ENCODE measurements around the gene AGMO. TPM values are rescaled to one million over a fixed set of nuclear protein-coding genes. Genes with fewer than 3 reads are reported as not detected.

The AGMO gene
- total and polyA plus RNA-seq, 10 of the 15 experiments (the other 5 are each of a cell fraction or from before 2014, with no cell fraction given) = 0.11 to 0.29 TPM; not detected in 8

DNA sequence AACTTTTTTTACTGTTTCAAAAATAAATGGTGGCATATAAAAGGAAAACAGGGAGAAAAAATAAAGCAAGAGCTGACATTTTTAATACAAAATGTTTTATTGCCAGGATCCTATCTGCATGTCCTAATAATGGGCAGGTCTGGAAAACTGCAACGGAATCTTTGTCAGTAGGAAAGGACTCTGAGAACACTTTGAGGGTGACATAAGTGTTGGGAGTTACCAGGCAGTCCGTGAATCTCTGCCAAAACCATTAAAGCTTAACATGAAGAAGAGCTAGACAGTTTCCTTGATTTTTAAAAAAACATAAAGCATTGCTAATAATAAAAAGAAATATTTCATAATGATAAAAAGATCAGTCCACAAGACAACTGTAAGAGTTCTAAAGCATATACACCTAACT lies 80.7 kb downstream of the AGMO start (continued):
- TF ChIP-seq NFXL1 (IDR thresholded peaks at IDR 0.05; ENCODE audit: borderline replicate concordance) (no peak), IKZF2 (IDR thresholded peaks at IDR 0.05) (no peak)

DNA sequence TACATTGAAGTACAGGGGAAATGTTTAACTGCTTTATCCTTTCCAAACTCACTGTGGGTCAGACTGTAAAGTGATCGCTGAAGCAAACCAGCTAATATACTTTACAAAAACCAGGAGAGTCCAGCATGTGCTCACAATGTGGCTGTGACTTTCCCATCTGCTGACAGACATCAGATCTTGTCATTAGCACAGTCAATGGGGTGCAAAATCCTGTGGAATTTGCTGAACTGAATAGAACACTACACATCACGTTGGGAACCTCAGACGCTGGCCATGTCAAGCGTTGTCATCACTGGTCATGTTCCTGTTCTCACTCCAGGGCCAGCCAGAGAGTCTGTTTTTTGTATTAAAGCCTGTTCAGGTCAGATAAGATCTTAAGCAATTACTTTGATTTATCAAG lies 83.4 kb downstream of the AGMO start:
- no peaks in the 10 kb centered on the region for H3K4me1 ChIP-seq (ENCODE audit: control insufficient read depth, insufficient read depth, low read length)
- ChIA-PET SMC1A (ENCODE audit: uncharacterized antibody, unreplicated experiment) (interaction anchor here (0.6 kb wide), 1 partner anchor 449 kb away, joined by 3 read pairs; no protein-coding TSS in a partner anchor), RAD21 (ENCODE audit: unreplicated experiment) (interaction anchor here (1.7 kb wide), 1 partner anchor 154 kb away, joined by 4 read pairs; no protein-coding TSS in a partner anchor), CTCF (interaction anchor here (1.0 kb wide), 1 partner anchor 16 kb away, joined by 3 read pairs; no protein-coding TSS in a partner anchor), POLR2A (no interaction called here)
- H3K36me3 ChIP-seq (ENCODE audit: control insufficient read depth in 2 of 2, insufficient read depth in 2 of 2, low read length in 1 of 2) = no peaks in the 10 kb centered on the region
- no peaks in the 10 kb centered on the region for H3K79me2 ChIP-seq (ENCODE audit: control insufficient read depth, insufficient read depth, low read length)
- H3K4me2 ChIP-seq (ENCODE audit: control insufficient read depth, insufficient read depth) = no peak overlapping the region
- H4K20me1 ChIP-seq (ENCODE audit: control insufficient read depth, insufficient read depth) = no peaks in the 10 kb centered on the region
- no peak overlapping the region for H3K4me3 ChIP-seq
- no peak overlapping the region for H3K27ac ChIP-seq (ENCODE audit: control insufficient read depth, insufficient read depth)
- no peak overlapping the region for H3K9ac ChIP-seq (ENCODE audit: control insufficient read depth, insufficient read depth, low read length)
- no peaks in the 10 kb centered on the region for H3K9me3 ChIP-seq (replicated peaks; ENCODE audit: control insufficient read depth, insufficient read depth, low read length)
- H2AFZ ChIP-seq (ENCODE audit: control insufficient read depth, low read depth, low read length) = no peak overlapping the region
- ATAC-seq (no peak), DNase-seq (ENCODE audit: low read depth, low spot score) (no peak), FAIRE-seq (no peak)
- H3K27me3 ChIP-seq (replicated peaks in 1 of 2; ENCODE audit: control insufficient read depth in 2 of 2, insufficient read depth in 2 of 2, low read length in 1 of 2) = no peaks in the 10 kb centered on the region
- no peak for TF ChIP-seq SUPT20H (IDR thresholded peaks at IDR 0.05; ENCODE audit: borderline replicate concordance, control insufficient read depth, low read depth, low read length)
- TF ChIP-seq NFYB (IDR thresholded peaks at IDR 0.05; ENCODE audit: insufficient read depth, low read depth, low read length) = no peak
- TF ChIP-seq MEF2B (IDR thresholded peaks at IDR 0.05; ENCODE audit: partially characterized antibody, poor library complexity, severe bottlenecking) = no peak
- no peak for TF ChIP-seq CBFB (IDR thresholded peaks at IDR 0.05; ENCODE audit: low read depth)
- TF ChIP-seq DPF2 (IDR thresholded peaks at IDR 0.05) = no peak
- TF ChIP-seq NRF1 (conservative IDR thresholded peaks at IDR 0.05; ENCODE audit: low read depth, low read length) = no peak
- no peak for TF ChIP-seq HDGF (IDR thresholded peaks at IDR 0.05)
- TF ChIP-seq, protein P1, sequence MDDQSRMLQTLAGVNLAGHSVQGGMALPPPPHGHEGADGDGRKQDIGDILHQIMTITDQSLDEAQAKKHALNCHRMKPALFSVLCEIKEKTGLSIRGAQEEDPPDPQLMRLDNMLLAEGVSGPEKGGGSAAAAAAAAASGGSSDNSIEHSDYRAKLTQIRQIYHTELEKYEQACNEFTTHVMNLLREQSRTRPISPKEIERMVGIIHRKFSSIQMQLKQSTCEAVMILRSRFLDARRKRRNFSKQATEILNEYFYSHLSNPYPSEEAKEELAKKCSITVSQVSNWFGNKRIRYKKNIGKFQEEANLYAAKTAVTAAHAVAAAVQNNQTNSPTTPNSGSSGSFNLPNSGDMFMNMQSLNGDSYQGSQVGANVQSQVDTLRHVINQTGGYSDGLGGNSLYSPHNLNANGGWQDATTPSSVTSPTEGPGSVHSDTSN (IDR thresholded peaks at IDR 0.05; ENCODE audit: insufficient replicate concordance, low read depth, low read length) = no peak
- no peak for TF ChIP-seq ZNF274 (IDR thresholded peaks at IDR 0.05; ENCODE audit: insufficient read depth, insufficient read length)
- TF ChIP-seq TCF3 (IDR thresholded peaks at IDR 0.05; ENCODE audit: borderline replicate concordance, insufficient read depth, low read depth, low read length) = no peak
- no peak for TF ChIP-seq SP1 (IDR thresholded peaks at IDR 0.05; ENCODE audit: low read depth, low read length)
- TF ChIP-seq, protein P2, sequence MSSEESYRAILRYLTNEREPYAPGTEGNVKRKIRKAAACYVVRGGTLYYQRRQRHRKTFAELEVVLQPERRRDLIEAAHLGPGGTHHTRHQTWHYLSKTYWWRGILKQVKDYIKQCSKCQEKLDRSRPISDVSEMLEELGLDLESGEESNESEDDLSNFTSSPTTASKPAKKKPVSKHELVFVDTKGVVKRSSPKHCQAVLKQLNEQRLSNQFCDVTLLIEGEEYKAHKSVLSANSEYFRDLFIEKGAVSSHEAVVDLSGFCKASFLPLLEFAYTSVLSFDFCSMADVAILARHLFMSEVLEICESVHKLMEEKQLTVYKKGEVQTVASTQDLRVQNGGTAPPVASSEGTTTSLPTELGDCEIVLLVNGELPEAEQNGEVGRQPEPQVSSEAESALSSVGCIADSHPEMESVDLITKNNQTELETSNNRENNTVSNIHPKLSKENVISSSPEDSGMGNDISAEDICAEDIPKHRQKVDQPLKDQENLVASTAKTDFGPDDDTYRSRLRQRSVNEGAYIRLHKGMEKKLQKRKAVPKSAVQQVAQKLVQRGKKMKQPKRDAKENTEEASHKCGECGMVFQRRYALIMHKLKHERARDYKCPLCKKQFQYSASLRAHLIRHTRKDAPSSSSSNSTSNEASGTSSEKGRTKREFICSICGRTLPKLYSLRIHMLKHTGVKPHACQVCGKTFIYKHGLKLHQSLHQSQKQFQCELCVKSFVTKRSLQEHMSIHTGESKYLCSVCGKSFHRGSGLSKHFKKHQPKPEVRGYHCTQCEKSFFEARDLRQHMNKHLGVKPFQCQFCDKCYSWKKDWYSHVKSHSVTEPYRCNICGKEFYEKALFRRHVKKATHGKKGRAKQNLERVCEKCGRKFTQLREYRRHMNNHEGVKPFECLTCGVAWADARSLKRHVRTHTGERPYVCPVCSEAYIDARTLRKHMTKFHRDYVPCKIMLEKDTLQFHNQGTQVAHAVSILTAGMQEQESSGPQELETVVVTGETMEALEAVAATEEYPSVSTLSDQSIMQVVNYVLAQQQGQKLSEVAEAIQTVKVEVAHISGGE (CRISPR knock-in tag; IDR thresholded peaks at IDR 0.05) = no peak
- 15% methylated on average over 4 of the region's 4 CpGs for WGBS (ENCODE audit: insufficient coverage, insufficient replicate concordance, low lambda C conversion rate, missing lambda C conversion rate)
- BruUV-seq (replicated peaks) = no TSS peak
- intact Hi-C loops (cut with micrococcal nuclease; ENCODE audit: unreplicated experiment) (no loop called here), in situ Hi-C loops (cut with MboI) (no loop called here)

Measured in GM12878 (cell line).